T-helper 2 cell treated with Interferon-gamma antibody and Interleukin-4, amounts not matched to agents 5 μg/mL and 100 μg/mL, for 36 hours (primary cell): ENCODE results near the gene KCNS3.

Experiments
- DNase-seq: peaks from one replicate; pipeline ENCODE4 v3.0.0; 2021; ENCODE audit warnings: low spot score
- H3K27ac Mint-ChIP-seq: one replicate; pipeline ENCODE4 v1.8.0; 2021; ENCODE audit warnings: mild to moderate bottlenecking, mixed read lengths
- H3K27me3 Mint-ChIP-seq: one replicate; pipeline ENCODE4 v1.8.0; 2021; ENCODE audit warnings: low read depth, mixed read lengths
- H3K36me3 Mint-ChIP-seq: one replicate; pipeline ENCODE4 v1.8.0; 2021; ENCODE audit warnings: low read depth, mixed read lengths
- H3K4me1 Mint-ChIP-seq: one replicate; pipeline ENCODE4 v1.8.0; 2021; ENCODE audit warnings: low read depth, mixed read lengths
- H3K4me3 Mint-ChIP-seq: one replicate; pipeline ENCODE4 v1.8.0; 2022; ENCODE audit warnings: mild to moderate bottlenecking, moderate library complexity, mixed read lengths
- H3K9me3 Mint-ChIP-seq: one replicate; pipeline ENCODE4 v1.8.0; 2021; ENCODE audit warnings: mixed read lengths

Gene KCNS3

DNA sequence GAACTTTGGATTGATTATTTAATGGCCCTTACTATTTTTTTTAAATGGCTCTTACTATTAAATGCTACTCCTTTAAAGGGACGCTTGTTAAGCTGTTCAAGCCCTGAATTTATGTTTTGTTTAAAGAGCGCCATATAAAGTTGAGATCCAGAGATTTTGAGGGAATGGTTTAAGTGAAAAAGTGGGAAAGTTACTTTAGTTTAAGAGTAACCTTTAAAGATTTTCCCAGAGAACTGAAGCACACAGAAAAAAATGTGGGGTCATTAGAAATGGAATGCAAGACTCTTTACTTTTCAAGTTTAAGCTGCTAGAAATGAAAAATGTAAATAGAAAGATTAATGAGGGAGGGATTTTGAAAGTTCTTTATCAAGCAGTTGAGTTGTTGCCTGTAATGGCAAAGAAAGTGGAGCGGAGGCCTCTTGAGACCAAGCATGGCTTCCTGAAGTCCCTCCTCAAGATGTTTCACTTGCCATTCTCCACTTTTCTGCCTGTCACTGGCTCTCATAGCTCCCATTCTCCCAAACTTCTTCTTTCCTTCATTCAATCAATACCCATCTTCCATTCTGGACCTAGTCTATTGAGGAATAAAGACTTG lies 93.2 kb downstream of the KCNS3 start:
- H3K27ac Mint-ChIP-seq = no peak overlapping the region
- no peaks in the 10 kb centered on the region for H3K4me1 Mint-ChIP-seq
- H3K4me3 Mint-ChIP-seq = no peak overlapping the region
- H3K36me3 Mint-ChIP-seq = no peaks in the 10 kb centered on the region
- H3K9me3 Mint-ChIP-seq = no peaks in the 10 kb centered on the region
- DNase-seq = no peak
- no peaks in the 10 kb centered on the region for H3K27me3 Mint-ChIP-seq

DNA sequence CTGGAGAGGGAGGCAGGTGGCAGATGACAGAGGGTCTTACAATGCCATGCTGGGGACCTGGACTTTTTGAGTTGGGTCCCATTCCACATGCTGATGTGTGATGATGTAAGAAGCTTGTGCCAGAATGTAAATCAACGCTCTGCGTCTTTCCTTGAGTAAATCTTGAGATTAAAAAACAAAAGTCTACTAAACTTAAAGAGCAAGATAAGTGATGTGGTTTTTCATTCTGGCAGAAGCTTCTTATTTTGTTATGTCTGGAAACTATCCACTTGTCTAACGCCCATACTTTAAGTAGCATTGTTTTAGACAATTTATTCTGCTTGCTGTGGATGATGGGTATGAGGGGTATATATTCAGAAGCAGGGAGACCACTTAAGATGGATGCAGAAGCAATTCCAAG lies 94.5 kb downstream of the KCNS3 start:
- no peak overlapping the region for H3K4me3 Mint-ChIP-seq
- no peaks in the 10 kb centered on the region for H3K4me1 Mint-ChIP-seq
- H3K27me3 Mint-ChIP-seq = no peaks in the 10 kb centered on the region
- H3K27ac Mint-ChIP-seq = no peak overlapping the region
- H3K9me3 Mint-ChIP-seq = no peaks in the 10 kb centered on the region
- H3K36me3 Mint-ChIP-seq = no peaks in the 10 kb centered on the region
- DNase-seq = no peak

DNA sequence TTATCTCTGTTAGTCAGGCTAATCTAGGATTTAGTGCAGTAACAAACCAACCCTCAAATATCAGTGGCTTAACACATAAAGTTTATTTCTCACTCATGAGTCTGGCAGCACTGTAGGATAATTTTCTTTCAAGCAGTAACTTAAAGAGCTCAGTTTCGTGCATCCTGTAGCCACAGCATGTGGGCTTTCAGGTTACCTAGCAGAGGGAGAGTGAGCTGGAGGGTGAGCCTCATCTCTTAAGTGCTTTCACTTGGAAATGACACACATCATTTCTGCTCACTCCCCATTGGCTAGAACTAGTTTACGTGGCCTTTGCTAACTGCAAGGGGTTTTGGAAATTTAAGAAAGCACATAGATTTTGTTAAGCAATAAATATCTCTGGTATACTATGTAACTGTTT lies 96.9 kb downstream of the KCNS3 start:
- Mint-ChIP-seq H3K27me3 (no peaks in the 10 kb centered on the region), H3K9me3 (no peaks in the 10 kb centered on the region), H3K27ac (no peak overlapping the region), H3K4me3 (no peak overlapping the region), H3K36me3 (no peaks in the 10 kb centered on the region), H3K4me1 (no peaks in the 10 kb centered on the region)
- no peak for DNase-seq

DNA sequence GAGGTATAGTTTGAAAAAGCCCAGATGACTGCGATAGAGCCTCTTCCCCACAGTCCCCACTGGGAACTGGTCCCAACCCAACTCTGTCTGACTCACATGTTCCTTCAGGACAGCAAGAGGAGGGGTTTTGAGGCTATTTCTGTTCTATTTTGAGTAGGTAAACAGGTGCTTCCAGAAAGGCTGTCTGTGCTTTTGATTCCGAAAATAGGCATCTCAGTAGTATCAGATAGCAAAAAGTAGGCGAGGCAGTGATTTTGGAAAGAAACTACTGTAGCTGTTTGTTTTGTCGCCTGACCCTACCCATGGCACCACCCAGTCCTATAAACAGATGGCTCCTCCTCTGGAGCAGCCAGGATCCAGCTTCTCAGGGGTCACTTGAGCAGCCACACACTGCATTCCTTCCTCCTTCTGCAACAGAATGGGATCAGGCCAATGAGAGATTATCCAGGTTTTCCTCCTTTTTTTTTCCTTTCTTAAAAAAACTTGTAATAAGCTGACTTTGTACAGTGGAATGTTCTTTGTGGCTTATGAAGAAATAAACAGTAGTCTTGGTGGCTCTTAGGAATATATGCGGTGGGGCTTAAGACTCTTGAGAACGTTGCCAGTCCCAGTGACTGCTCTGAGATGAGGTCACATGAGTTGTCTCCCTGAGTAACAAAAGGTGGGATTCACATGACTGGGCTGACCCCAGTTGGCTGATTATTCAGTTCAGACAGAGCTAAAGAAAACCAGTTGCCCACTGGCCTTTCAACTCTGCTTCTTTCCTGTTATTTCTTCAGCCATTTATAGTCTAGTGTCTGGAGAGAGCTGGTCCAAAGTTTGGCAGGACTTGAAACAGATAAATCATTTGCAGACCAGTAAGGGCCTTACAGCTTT lies 98.6 kb downstream of the KCNS3 start:
- Mint-ChIP-seq H3K27ac (no peak overlapping the region), H3K36me3 (no peaks in the 10 kb centered on the region), H3K4me1 (no peaks in the 10 kb centered on the region), H3K27me3 (no peaks in the 10 kb centered on the region), H3K4me3 (no peak overlapping the region), H3K9me3 (no peaks in the 10 kb centered on the region)
- no peak for DNase-seq

DNA sequence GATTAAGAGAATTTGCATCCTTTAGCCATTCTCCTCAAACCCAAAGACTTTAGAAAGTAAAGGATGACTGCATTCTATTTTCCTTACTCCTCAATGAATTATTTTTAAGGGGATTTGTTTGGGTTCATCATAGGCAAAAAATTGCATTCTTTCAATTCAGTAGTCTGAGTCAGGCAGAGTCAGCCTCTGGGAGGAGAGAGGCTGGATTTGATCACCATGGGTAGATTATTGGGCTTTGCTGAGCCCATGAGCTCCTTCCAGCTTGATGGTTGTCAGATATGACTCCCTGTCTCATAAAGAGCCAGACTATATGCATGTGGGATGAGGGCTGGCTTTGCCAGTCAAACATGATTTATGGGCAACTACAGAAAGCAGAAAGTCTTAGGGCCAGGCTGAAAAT lies 101.2 kb downstream of the KCNS3 start:
- Mint-ChIP-seq H3K4me1 (no peaks in the 10 kb centered on the region), H3K4me3 (no peak overlapping the region), H3K9me3 (no peaks in the 10 kb centered on the region), H3K36me3 (no peaks in the 10 kb centered on the region), H3K27me3 (no peaks in the 10 kb centered on the region), H3K27ac (no peak overlapping the region)
- no peak for DNase-seq

DNA sequence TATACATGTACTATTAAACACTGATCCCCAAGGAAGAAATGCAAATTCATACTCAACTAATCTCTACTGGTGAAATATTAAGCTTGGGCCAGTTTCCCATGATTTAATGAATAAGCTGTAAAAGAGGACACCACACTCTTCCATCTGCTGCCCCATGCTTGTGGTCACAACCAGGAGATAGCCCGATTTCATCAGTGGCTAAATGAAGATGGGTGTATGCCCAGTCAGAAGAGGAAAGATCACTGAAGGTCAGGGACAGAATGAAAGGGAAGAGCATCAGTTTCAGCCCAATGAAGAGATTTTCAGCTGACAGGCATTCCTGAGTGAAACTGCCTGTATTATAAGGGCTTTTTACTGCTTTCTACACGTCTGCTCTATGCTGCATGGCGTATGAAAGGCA lies 103.5 kb downstream of the KCNS3 start:
- no peaks in the 10 kb centered on the region for H3K36me3 Mint-ChIP-seq
- H3K9me3 Mint-ChIP-seq = no peaks in the 10 kb centered on the region
- no peak for DNase-seq
- no peak overlapping the region for H3K27ac Mint-ChIP-seq
- no peaks in the 10 kb centered on the region for H3K27me3 Mint-ChIP-seq
- no peak overlapping the region for H3K4me3 Mint-ChIP-seq
- no peaks in the 10 kb centered on the region for H3K4me1 Mint-ChIP-seq
